Peyer's patch (tissue), 4 donors: Measurements from ENCODE around the gene STEAP4.

Source experiments
- POLR2A ChIP-seq, 2 donors: fragments of 450-650 bp; IDR thresholded peaks; one replicate each; pipeline ENCODE4 v1.5.1; 2017; ENCODE audit warnings: antibody characterized with exemption in 2 of 2, mild to moderate bottlenecking in 2 of 2, moderate library complexity in 2 of 2
- TF ChIP-seq, protein P1 (sequence below), 6 experiments: fragments of 450-650 bp in 4 of 6; fragments of 200-600 bp in 2 of 6; sonication (generic) in 1 of 6; IDR thresholded peaks; one replicate each; pipeline ENCODE4 v1.5.1; 2017 to 2019; ENCODE audit warnings: antibody characterized with exemption in 6 of 6, mild to moderate bottlenecking in 3 of 6, moderate library complexity in 1 of 6

DNA sequence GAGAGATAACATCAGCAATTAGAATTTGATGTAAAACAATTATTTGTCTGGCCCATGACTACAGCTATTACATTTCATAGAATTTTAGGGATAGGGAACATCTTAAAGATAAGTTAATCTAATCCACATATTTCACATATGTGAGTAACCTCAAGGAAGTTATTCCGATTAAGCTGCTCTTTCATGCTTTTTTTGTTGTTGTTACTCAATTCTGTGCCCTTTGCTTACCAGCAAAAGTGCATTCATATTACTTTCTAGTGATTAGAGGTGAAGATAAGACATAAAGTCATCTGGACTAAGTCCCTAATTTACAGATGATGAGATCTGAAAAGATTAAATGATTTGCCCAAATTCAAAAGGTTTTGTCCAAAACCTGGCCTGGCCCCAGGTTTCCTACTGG, 46.0 kb downstream of the STEAP4 start:
- no peak for TF ChIP-seq POLR2A (IDR thresholded peaks at IDR 0.05)
- TF ChIP-seq, protein P1, sequence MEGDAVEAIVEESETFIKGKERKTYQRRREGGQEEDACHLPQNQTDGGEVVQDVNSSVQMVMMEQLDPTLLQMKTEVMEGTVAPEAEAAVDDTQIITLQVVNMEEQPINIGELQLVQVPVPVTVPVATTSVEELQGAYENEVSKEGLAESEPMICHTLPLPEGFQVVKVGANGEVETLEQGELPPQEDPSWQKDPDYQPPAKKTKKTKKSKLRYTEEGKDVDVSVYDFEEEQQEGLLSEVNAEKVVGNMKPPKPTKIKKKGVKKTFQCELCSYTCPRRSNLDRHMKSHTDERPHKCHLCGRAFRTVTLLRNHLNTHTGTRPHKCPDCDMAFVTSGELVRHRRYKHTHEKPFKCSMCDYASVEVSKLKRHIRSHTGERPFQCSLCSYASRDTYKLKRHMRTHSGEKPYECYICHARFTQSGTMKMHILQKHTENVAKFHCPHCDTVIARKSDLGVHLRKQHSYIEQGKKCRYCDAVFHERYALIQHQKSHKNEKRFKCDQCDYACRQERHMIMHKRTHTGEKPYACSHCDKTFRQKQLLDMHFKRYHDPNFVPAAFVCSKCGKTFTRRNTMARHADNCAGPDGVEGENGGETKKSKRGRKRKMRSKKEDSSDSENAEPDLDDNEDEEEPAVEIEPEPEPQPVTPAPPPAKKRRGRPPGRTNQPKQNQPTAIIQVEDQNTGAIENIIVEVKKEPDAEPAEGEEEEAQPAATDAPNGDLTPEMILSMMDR (IDR thresholded peaks at IDR 0.05) = no peak
